Measurements from ENCODE around the gene MEGF11.

Gene MEGF11

DNA sequence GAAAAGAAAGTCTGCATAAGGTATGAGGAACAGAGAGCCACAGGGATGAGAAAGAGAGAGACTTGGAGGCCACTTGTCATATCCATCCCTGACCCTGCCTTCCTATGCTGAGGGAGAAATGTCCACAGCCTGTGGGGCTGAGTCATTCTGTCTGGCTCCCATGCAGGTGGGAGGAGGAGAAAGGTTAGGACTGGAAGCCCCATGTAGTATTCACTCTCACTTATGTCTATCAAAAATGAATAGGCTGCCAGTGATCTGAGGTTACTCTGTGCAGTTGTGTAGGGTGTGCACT is 313.0 kb downstream of the MEGF11 start:
- in situ Hi-C loops (cut with MboI; ENCODE audit: low sequenced_read_pairs), result no loop called here
- Histone ChIP-seq H3K9me3 (no peaks in the 10 kb centered on the region), H3K4me1 (no peaks in the 10 kb centered on the region), H3K27me3 (ENCODE audit: low read depth) (peaks cover 19% of the 10 kb centered on the region), H3K36me3 (replicated peaks) (no peaks in the 10 kb centered on the region), H3K4me3 (no peak overlapping the region)
- no peak for DNase-seq (ENCODE audit: low spot score in 2 of 2)

DNA sequence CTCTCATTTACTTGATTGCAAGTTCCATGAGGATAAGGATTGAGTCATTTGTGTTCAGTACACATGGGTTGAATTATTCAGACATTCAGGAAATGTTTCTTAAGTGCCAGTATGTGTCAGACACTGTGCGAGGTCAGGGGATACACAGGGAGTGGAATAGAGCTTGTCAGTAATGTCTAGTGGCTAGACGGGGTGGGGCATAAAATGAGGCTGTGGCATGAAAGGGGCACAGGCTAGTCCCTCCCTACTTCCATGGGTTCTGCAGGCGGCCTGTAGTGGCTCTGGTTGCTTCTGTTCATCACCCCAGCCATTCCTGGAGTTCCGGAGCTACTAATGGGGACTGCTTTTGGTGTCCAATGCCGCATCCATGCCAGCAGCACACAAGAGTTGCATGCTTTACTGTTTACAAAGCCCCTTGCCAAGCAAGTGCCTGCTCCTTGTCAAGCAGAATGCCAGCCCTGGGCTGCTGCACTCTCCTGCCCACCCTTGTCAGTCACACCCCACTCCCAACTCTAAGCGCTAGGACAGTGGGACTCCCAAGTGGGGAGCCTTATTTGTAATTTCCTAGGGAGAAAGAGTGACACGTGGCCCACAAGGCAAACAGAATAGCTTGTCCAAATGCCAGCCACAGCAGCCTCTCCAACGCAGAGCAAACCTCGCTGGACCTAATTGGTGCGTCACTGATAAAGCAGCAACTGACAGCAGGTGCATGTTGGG is 313.5 kb downstream of the MEGF11 start:
- in situ Hi-C loops (cut with MboI; ENCODE audit: low sequenced_read_pairs), result no loop called here
- DNase-seq (ENCODE audit: low spot score in 2 of 2), result no peak

DNA sequence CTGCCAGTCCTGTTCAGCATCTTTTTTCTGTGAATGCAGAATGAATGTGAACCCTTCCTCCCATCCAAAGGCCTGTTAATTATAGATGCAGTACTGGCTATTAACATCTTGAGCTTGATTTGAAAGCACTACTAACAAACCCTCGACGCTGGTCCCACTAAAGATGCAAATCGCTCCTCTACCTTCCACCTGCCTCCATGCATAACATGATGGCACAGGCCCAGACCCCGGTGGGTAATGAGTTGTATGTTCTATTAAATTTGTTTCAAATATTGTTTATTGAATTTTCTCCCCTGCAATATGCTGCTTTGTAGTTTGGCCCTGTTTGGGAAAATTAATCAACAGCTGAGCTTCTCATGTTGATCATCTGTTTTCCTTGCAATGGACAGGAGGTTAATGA is 314.9 kb downstream of the MEGF11 start:
- DNase-seq (ENCODE audit: low spot score in 2 of 2), result no peak
- Histone ChIP-seq H3K9me3 (no peaks in the 10 kb centered on the region), H3K4me1 (no peaks in the 10 kb centered on the region), H3K4me3 (no peak overlapping the region), H3K36me3 (replicated peaks) (no peaks in the 10 kb centered on the region), H3K27me3 (ENCODE audit: low read depth) (peaks cover 19% of the 10 kb centered on the region; the same call in 1 of the 2 replicates)
- in situ Hi-C loops (cut with MboI; ENCODE audit: low sequenced_read_pairs), result no loop called here

More for the DNA sequence above, 313.5 kb downstream of the MEGF11 start:
- H3K4me3 ChIP-seq, result no peak overlapping the region
- H3K9me3 ChIP-seq, result no peaks in the 10 kb centered on the region
- no peaks in the 10 kb centered on the region for H3K4me1 ChIP-seq
- H3K27me3 ChIP-seq (ENCODE audit: low read depth), result peaks cover 19% of the 10 kb centered on the region; the same call in 1 of the 2 replicates
- H3K36me3 ChIP-seq (replicated peaks), result no peaks in the 10 kb centered on the region

DNA sequence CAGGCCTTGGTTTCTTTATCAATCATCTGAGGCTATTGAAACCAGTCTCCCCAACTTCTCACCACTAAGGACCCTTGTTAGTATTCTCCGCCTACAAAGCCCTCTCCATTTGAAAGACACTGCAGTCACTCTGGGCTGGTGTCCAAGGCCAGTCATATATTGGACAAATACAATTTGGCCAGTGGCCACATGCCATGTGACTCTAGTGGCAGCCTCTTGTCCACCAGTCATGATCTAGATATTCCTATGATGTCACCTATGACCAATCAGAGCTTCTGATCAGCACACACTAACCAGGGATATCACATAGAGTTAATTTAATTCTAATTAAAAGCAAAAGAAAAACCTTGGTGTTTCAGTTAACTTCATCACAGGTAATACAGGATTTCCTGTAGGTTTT is 316.1 kb downstream of the MEGF11 start:
- in situ Hi-C loops (cut with MboI; ENCODE audit: low sequenced_read_pairs), result no loop called here
- H3K36me3 ChIP-seq (replicated peaks), result no peaks in the 10 kb centered on the region

DNA sequence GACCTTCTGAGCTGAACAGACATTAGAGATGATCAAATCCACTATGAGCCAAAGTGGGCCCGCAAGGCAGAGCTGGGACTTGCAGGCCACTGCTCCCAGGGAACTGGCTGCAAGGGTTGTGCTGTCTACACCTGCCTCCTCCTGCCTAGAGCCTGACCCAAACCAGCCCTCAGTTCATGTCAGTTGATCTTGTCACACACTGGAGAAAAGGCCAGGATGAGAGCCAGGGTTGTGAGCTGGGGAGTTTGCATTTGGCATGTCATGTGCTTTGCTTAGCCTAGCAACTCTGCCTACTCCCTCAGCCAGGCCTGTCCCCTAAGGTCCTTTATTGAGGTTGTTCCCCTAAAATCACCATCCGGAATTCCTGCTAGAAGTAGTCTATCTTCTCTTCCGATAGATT is 316.5 kb downstream of the MEGF11 start:
- H3K9me3 ChIP-seq, result no peaks in the 10 kb centered on the region
- H3K4me1 ChIP-seq, result no peaks in the 10 kb centered on the region
- H3K36me3 ChIP-seq (replicated peaks), result no peaks in the 10 kb centered on the region
- in situ Hi-C loops (cut with MboI; ENCODE audit: low sequenced_read_pairs), result no loop called here
- DNase-seq (ENCODE audit: low spot score in 2 of 2), result no peak
- no peak overlapping the region for H3K4me3 ChIP-seq
- H3K27me3 ChIP-seq (ENCODE audit: low read depth), result peaks cover 15% of the 10 kb centered on the region; the same call in 1 of the 2 replicates

More for the DNA sequence above, 316.1 kb downstream of the MEGF11 start:
- H3K4me1 ChIP-seq, result no peaks in the 10 kb centered on the region
- no peak overlapping the region for H3K4me3 ChIP-seq
- H3K9me3 ChIP-seq, result no peaks in the 10 kb centered on the region
- DNase-seq (ENCODE audit: low spot score in 2 of 2), result no peak
- peaks cover 17% of the 10 kb centered on the region; the same call in 1 of the 2 replicates for H3K27me3 ChIP-seq (ENCODE audit: low read depth)

DNA sequence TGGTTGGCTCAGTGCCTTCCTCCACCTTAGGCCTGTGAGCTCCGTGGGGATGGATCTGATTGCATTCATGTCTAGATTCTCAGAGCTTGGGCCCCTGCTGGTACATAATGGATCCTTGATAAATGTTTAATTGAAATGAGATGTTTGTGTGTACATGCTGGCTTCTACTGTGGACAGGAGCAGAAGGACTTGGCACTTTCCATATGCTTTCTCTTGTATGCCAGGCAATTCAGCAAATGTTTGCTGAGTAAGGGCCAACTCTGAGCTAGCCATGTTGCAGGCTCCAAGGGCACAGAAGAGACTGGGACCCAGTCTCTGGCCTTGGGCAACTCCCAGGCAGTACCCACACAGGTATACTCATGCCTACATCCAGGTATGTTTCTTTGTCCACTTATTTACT is 317.3 kb downstream of the MEGF11 start:
- Histone ChIP-seq H3K9me3 (no peaks in the 10 kb centered on the region), H3K27me3 (ENCODE audit: low read depth) (peaks cover 11% of the 10 kb centered on the region; the same call in 1 of the 2 replicates), H3K4me3 (no peak overlapping the region), H3K4me1 (no peaks in the 10 kb centered on the region), H3K36me3 (replicated peaks) (no peaks in the 10 kb centered on the region)
- in situ Hi-C loops (cut with MboI; ENCODE audit: low sequenced_read_pairs), result no loop called here
- no peak for DNase-seq (ENCODE audit: low spot score in 2 of 2)

DNA sequence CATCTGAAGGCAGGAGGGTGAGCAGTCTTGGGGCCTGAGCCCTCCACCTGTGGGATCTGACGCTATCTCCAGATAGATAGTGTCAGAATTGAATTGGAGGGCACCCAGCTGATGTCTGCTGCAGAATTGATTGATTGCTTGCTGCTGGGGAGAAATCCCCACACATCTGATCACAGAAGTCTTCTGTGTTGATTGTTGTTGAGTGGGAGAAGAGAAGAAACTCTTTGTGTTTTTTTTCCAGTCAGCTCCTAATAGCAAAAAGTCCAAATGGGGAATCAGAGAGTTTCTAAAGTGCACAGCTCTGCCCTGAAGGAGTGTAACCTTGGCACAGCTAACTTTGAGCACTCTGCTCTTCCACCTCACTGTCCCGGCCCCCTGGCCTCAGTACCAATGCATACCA is 318.2 kb downstream of the MEGF11 start:
- H3K4me1 ChIP-seq, result no peaks in the 10 kb centered on the region
- H3K36me3 ChIP-seq (replicated peaks), result no peaks in the 10 kb centered on the region
- H3K9me3 ChIP-seq, result no peaks in the 10 kb centered on the region
- no peak for DNase-seq (ENCODE audit: low spot score in 2 of 2)
- H3K4me3 ChIP-seq, result no peak overlapping the region
- H3K27me3 ChIP-seq (ENCODE audit: low read depth), result peaks cover 4% of the 10 kb centered on the region; the same call in 1 of the 2 replicates
- in situ Hi-C loops (cut with MboI; ENCODE audit: low sequenced_read_pairs), result no loop called here

DNA sequence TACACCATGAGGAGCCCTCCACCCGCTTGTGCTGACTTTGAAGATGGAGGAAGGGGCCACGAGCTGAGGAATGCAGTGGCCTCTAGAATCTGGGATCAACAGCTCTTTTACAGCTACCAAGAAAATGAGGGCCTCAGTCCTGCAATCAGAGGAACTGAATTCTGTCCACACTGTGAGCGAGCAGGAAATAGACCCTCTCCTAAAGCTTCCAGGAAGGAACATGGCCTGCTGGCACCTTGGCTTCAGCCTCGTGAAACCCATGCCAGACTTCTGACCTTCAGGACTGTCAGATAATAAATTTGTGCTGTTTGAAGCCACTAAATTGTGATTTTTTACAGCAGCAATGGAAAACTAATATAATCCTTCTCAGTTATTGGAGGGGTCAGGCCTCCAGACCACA is 322.3 kb downstream of the MEGF11 start:
- Histone ChIP-seq H3K27me3 (ENCODE audit: low read depth) (no peaks in the 10 kb centered on the region), H3K4me3 (no peak overlapping the region), H3K4me1 (no peaks in the 10 kb centered on the region), H3K9me3 (no peaks in the 10 kb centered on the region), H3K36me3 (replicated peaks) (no peaks in the 10 kb centered on the region)
- in situ Hi-C loops (cut with MboI; ENCODE audit: low sequenced_read_pairs), result no loop called here
- no peak for DNase-seq (ENCODE audit: low spot score in 2 of 2)

DNA sequence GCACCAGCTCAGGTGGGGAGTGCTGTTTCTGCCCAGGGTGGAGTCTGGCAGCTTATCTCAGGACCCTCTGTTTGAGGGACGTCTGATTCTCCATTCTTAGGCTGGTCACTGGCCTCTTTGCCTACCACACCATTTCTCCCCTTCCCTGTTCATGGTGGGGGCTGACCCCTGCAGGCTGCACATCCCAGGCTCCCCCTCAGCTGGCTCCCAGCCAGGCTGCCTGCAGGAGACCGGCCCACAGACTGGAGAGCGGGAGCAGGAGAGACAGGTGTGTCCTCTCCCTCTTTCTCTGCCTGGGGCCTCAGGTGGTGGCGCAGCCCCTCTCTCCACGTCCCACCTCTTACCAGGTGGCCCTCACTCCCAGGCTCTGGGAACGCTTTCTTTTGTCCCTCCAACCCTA is 323.4 kb downstream of the MEGF11 start:
- Histone ChIP-seq H3K27me3 (ENCODE audit: low read depth) (no peaks in the 10 kb centered on the region), H3K4me3 (no peak overlapping the region), H3K9me3 (no peaks in the 10 kb centered on the region), H3K4me1 (no peaks in the 10 kb centered on the region), H3K36me3 (replicated peaks) (no peaks in the 10 kb centered on the region)
- DNase-seq (ENCODE audit: low spot score in 2 of 2), result no peak
- in situ Hi-C loops (cut with MboI; ENCODE audit: low sequenced_read_pairs), result no loop called here

DNA sequence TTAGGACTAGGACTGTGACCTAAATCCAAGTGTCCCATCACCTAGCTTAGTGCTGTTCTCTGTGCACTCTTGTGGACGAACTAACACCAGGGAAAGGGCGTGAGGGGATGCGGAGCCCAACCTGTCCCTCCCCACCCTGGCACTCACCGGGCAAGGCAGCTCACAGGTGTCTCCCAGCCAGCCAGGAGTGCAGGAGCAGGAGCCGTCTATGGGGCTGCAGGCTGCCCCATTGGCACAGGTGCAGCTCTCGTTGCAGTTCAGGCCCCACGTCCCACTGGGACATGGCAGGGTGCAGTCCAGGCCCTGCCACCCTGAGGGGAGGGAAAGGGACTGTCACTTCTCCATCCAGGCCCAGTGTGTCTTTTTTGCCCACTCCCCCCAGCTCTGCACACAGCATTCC is 324.0 kb downstream of the MEGF11 start:
- Histone ChIP-seq H3K27me3 (ENCODE audit: low read depth) (no peaks in the 10 kb centered on the region), H3K9me3 (no peaks in the 10 kb centered on the region), H3K4me1 (no peaks in the 10 kb centered on the region), H3K36me3 (replicated peaks) (no peaks in the 10 kb centered on the region), H3K4me3 (no peak overlapping the region)
- DNase-seq (ENCODE audit: low spot score in 2 of 2), result no peak
- in situ Hi-C loops (cut with MboI; ENCODE audit: low sequenced_read_pairs), result no loop called here

DNA sequence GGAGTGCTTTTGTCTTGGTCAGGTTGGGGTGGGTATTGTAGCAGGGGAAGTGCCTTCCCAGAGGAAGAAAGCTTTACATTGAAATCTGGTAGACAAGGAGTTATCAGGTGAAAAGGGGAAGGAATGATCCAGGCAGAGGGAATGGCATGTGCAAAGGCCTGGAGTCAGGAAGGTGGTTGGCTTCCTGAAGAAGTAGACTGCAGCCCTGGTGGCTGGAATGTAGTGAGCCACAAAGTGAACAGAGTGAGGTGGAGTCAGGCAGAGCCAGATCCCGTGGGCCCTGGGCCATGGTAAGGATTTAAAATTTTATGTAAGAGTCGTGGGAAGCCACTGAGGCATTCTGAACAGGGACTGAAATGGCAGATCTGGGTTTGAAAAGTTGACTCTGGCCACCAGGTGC is 326.0 kb downstream of the MEGF11 start:
- H3K27me3 ChIP-seq (ENCODE audit: low read depth), result no peaks in the 10 kb centered on the region
- no peak overlapping the region for H3K4me3 ChIP-seq
- DNase-seq (ENCODE audit: low spot score in 2 of 2), result no peak
- H3K4me1 ChIP-seq, result no peaks in the 10 kb centered on the region
- no peaks in the 10 kb centered on the region for H3K36me3 ChIP-seq (replicated peaks)
- no peaks in the 10 kb centered on the region for H3K9me3 ChIP-seq
- in situ Hi-C loops (cut with MboI; ENCODE audit: low sequenced_read_pairs), result no loop called here

DNA sequence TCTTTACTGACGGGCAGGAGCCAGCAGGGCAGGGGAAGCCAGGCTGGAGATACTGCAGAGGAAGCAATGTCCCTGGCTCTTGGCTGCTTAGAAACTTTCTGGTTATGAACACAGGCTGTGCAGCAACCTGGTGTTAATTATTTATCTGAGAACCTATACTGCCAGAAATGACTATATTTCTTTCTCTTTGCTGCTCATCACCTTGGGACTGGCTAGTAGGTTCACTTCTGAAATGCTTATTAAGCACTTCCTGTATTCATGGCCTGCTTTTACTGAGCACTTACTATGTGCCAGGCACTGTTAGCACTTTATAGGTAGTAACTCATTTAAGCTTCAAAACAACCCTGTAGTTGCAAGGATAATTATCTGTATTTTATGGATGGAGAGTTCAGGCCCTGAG is 326.7 kb downstream of the MEGF11 start:
- no peaks in the 10 kb centered on the region for H3K27me3 ChIP-seq (ENCODE audit: low read depth)
- no peaks in the 10 kb centered on the region for H3K4me1 ChIP-seq
- H3K4me3 ChIP-seq, result no peak overlapping the region
- in situ Hi-C loops (cut with MboI; ENCODE audit: low sequenced_read_pairs), result no loop called here
- no peaks in the 10 kb centered on the region for H3K36me3 ChIP-seq (replicated peaks)
- no peak for DNase-seq (ENCODE audit: low spot score in 2 of 2)
- no peaks in the 10 kb centered on the region for H3K9me3 ChIP-seq

DNA sequence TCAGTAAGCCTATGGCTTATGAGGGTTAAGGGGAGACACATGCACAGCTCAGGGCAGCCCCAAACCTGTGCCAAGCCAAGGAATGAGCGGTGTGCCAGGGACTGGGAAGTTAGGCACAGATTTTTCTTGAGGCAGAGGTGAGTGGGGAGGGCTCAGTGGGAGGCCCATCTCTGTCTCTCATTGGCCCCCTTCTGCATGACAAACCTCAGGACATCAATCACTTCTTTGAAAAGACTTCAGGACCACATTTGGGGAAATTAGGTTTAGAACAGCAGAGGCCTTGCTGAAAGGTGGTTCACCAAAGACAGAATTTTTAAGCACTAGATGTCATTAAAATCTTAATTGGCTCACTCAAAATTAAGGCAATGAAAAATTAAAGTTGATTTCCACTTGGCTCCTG is 327.1 kb downstream of the MEGF11 start:
- in situ Hi-C loops (cut with MboI; ENCODE audit: low sequenced_read_pairs), result no loop called here
- no peak for DNase-seq (ENCODE audit: low spot score in 2 of 2)
- no peaks in the 10 kb centered on the region for H3K36me3 ChIP-seq (replicated peaks)

DNA sequence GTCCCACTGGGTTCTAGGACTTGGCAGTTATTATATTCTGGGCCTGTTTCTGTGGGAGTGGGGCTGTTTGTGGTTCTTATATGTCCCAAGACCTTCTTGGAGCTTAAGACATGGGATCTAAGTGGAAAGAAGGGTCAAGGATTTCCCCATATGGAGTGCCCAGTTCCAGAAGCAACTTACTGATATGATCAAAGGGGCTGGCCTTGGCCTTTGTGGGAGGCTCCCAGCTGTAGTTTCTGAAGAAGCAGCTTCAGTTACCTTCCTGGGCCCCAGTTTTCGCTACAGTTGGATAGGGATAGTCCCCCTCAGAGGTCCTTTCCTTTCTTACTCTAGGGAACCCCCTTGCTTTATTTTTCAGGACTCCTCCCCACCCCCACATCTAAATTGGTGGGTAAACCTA is 328.2 kb downstream of the MEGF11 start:
- Histone ChIP-seq H3K4me3 (no peak overlapping the region), H3K36me3 (replicated peaks) (no peaks in the 10 kb centered on the region), H3K4me1 (no peaks in the 10 kb centered on the region), H3K9me3 (no peaks in the 10 kb centered on the region), H3K27me3 (ENCODE audit: low read depth) (no peaks in the 10 kb centered on the region)
- no peak for DNase-seq (ENCODE audit: low spot score in 2 of 2)
- in situ Hi-C loops (cut with MboI; ENCODE audit: low sequenced_read_pairs), result no loop called here

More for the DNA sequence above, 327.1 kb downstream of the MEGF11 start:
- no peaks in the 10 kb centered on the region for H3K9me3 ChIP-seq
- no peaks in the 10 kb centered on the region for H3K27me3 ChIP-seq (ENCODE audit: low read depth)
- H3K4me1 ChIP-seq, result no peaks in the 10 kb centered on the region
- no peak overlapping the region for H3K4me3 ChIP-seq

DNA sequence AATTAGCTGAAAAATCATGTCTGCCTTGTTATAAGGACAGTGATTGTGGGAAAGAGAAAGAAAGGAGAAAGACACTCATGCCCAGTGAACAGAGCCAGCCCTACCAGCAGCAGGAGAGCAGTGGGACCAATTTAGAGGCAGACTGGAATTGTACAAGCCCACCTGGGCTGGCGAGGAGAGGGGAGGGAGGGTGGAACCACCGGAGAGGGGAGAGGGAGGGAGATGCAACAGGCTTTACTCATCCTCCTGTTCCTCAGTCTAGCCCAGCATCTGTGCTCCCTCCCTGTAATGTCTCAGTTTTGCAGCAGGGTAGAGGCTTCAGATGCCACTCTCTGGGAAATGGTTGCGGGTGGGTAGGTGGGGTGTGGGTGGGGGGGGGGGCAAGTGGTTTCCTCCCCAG is 329.5 kb downstream of the MEGF11 start:
- in situ Hi-C loops (cut with MboI; ENCODE audit: low sequenced_read_pairs), result no loop called here
- DNase-seq (ENCODE audit: low spot score in 2 of 2), result no peak

More for the DNA sequence above, 329.5 kb downstream of the MEGF11 start:
- no peaks in the 10 kb centered on the region for H3K4me1 ChIP-seq
- H3K9me3 ChIP-seq, result no peaks in the 10 kb centered on the region
- H3K4me3 ChIP-seq, result no peak overlapping the region
- no peaks in the 10 kb centered on the region for H3K36me3 ChIP-seq (replicated peaks)
- no peaks in the 10 kb centered on the region for H3K27me3 ChIP-seq (ENCODE audit: low read depth)
